Kidney glomerular epithelial cell (primary cell): ENCODE results near the gene FGF12.
A peak's percentile ranks its signal among the peaks of the same experiment; 100 is the strongest.

Source experiments
- DNase-seq: peaks from one replicate; lab custom pipeline; 2025; lab: John Stamatoyannopoulos, UW

Gene FGF12

GRCh38 chr3:192496905-192497587 lies 230.3 kb downstream of the FGF12 start:
- no peak for DNase-seq

DNA sequence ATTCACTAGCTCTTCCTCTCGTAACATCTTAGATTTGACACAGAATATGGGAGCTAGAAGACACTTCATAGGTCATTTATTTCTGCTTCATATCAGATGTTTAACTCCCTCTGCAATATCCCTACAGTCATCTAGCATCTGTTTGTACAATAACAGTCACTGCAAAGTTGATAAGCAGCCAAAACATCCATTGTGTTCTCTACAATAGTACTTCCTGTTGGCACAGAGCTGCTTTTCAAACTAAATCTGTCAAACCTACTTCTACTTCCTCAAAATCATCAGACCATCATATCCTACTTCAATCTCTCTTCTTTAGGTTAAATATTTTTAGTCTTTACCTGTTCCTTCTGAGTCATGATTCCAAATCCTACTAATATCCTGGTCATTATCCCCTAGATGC lies 233.2 kb downstream of the FGF12 start:
- DNase-seq, result no peak

- no peak for DNase-seq
Measured at GRCh38 chr3:192490720-192491119, 236.6 kb downstream of the FGF12 start.

DNA sequence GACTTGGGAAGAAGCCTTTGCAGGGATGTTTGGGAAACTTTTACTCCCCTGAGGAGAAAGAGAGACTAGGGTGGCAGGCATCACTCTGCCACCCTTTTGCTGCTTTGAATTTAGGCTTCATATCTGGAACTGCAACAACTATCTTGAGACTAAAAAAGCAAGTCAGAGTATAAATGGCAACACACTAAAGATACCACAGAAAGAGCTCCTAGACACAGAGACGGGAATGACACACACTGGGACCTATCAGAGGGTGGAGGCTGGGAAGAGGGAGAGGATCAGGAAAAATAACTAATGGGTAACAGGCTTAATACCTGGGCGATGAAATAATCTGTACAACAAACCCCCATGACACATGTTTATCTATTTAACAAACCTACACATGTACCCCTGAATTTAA lies 237.8 kb downstream of the FGF12 start:
- DNase-seq, result no peak

DNA sequence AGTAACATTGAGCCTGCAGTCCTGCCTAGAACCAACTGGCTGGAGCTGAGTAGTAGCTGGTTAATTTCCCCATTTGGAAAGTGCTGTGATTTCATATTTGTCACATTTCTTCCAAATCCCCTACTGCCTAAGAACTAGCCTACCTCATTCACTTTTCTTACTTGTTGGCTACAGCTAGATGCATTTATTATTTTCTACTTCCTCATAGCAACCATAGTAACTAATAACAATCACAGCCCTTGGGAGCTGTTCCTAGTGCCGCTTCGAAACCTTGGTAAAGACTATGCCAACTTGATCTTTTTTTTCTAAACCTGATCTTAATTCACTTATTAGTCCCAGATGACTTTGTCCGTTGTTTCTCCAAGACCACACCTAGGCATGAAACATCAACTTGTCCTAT lies 240.3 kb downstream of the FGF12 start:
- DNase-seq, result no peak

- DNase-seq, result no peak
Measured at GRCh38 chr3:192482809-192483208, 244.5 kb downstream of the FGF12 start.

DNA sequence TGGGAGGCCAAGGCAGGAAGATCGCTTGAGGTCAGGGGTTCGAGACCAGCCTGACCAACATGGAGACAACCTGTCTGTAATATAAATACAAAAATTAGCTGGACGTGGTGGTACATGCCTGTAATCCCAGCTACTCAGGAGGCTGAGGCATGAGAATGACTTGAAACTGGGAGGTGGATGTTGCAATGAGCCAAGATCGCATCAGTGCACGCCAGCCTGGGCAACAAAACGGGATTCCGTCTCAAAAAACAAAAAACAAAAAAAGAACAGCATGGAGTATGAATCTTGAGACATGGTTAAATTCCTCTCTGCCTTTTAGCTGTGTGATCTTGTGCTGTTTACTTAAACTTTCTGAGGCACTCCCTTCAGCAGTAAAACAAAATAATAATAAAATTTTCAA lies 244.9 kb downstream of the FGF12 start:
- DNase-seq, result no peak

DNA sequence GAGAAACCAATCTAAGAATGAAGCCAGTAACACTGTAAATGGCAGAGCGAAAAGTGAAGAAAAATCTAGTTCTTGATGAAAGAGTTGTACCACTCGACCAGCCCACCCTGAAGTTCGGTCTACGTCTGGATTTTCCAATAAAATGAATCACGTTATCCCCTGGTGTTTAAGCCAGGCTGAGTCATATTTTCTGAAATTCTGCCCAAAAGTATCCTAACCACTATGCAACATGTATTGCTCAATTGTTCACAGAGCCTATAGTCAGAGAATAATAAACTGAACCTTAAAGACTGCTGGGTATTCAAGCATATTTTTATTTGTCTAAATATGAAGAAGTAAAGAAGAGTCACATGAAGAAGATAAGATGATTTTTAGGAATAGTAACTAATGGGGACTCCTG lies 245.7 kb downstream of the FGF12 start:
- DNase-seq, result no peak

DNA sequence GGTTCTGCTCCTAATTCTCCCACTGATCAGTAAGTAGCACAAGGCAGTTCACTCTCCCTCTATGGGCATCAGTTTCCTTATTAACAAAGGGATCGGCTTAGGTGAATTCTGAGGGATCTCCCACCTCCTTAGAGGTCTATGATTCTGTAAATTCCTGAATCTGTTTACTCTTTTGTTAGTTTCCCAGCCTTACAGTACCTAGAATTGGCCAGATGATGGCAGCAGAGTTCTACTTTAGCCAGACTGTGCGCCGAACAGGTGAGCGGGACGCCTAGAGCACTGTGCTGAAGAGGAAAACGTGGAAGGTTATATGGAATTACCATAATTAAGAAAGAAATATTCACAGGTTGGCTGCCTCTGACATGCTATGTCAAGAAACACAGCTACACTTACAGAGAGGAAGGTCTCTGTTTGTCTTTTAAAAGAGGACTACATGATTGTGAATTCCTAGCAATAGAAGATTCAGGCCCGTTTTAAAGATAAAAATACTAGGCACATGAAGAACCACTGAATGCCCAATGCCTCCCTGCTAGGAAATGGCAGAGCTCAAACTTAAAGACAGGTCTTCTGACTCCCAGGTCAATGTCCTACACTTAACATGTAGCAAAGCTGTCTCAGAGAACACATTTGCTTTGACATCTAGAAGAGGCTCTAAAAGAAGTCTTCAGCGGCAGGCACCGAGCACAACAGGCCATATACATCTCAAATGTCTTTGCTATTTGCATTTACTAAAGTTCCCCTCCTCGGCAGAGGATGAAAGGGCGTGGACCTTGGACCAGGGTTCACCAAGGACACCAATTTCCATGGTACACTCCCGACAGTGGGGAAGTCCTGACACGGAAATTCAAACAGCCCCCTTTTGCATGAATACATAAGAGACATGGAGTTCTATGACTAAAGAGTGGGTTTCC lies 259.9 kb downstream of the FGF12 start:
- peak; percentile 38 for DNase-seq

DNA sequence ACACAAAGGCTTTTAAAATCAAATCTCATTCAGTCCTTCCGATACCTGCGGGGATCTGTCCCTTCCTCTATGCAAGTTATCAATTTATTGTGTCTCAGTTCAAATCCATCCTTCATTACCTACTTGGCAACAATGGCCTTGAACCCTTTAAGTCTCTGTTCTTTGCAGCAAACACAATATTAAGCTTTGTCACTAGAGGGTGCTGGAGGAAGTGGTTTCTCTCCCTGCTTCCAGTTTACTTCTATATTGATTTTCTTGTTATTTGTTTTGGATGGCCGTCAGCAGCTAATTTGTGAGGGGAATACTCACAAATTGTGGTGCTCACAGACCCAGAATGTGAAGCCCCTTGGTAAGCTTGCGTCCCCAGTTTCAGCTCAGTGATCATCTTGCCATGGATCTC lies 278.3 kb downstream of the FGF12 start:
- DNase-seq, result no peak

DNA sequence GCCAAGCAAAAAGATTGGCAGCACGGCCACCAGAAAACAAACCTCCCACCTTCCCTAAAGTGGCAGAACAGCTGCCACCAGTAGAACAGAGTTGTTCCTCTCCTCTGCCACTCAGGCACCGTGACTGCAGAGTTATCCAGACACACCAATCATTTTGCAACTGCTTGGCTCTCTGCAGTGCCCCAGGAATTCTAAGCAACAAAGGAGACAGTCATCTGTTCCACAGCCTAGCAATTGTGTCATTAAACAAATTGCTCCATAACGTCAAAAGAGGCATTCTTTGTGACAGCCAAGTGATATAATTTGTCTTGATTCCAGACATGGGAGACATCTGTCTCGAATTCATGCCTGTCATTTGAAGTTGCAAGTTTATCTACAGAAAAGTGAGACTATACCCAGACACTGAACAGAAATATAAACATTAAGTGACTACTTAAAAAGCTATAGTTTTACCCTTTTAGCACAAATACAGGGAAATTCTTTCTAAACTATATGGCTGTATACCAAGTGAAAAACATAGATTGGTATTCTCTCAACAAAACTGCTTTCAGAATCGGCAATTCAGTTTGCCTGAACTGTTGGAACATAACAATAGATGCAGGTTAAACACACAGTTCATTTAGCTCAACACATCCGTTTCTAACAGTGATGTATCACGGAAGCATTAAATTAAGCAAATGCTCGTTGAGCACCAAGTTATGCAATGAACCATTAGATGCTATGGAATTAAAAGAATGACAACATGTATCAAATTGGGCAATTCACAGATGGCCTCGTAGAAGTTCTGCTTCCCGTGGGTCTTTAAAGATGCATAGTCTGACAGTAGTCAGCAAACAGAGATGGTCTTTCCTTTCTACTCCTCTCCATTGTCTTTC lies 281.3 kb downstream of the FGF12 start:
- DNase-seq, result no peak

GRCh38 chr3:192444791-192445106 lies 282.6 kb downstream of the FGF12 start:
- DNase-seq, result no peak

DNA sequence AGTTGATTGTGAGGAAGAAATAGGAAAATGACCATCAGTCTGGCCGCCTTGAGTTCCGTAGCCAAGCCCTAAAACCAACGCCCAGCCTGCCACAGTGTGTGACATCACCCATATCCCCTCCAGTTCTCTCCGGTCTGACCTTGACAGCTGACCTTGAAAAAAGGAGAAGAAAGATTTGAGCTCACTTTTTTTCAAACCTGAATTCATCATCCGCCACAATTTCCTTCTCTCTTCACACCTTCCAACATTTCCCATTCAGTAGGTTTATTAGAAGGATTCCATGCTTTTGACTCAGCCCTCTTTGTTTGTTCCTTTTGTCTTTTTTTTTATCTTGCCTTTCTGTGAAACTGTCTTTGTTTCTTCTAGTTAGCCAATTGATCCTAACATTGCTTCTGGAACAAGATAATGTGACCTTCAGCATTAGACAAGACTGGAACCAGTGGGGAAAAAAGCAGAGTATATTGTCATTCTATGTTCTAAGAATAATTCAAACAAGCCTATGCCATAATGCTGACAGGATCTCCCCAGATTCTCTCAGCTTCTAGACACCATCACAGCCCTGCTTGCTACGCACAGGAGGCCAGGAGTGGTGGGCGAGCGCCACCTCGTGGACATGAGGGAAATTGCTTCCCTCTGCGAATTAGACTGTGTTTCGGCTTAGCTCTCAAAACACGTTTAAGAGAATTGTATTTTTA lies 283.1 kb downstream of the FGF12 start:
- peak; percentile 60 for DNase-seq

DNA sequence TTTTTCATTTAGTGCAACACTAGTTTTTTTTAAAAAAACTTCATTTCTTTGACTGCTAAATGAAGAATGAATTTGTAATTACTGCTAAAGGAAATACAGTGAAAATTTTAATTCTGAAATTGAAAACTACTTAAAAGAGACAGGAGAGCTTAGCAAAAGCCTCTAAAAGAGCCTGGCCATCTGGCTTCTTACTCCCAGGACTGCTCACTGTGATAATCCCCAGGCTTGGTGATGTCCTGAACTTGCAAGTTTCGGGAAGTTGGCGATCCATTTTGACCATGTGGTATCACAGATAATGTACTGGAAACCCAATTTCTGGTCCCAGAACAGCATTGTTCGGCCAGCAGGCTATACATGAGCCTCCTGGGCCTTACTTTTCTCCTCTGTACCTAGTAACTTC lies 292.1 kb downstream of the FGF12 start:
- DNase-seq, result no peak

DNA sequence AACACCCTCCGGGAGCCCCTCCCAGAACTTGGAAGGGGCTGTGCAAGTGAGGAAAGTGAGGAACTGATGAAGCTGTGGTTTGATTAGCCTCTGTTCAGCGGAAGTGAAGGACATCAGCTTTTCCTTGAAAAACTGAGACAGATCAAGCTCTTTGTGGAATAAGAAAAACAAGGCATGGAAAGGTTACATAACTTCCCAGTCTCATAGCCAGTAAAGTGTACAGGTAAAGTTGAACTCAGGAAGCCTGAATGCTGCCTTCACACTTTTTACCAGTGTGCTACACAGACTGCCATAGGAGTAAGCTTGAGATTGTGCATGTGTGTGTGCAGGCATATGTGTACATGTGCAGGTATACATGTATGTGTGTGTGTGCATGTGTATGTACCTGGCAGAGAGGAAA lies 293.2 kb downstream of the FGF12 start:
- no peak for DNase-seq

GRCh38 chr3:192433704-192434103 lies 293.6 kb downstream of the FGF12 start:
- peak; percentile 71 for DNase-seq

- DNase-seq, result peak; percentile 19
Measured at GRCh38 chr3:192422997-192423342, 304.4 kb downstream of the FGF12 start.

DNA sequence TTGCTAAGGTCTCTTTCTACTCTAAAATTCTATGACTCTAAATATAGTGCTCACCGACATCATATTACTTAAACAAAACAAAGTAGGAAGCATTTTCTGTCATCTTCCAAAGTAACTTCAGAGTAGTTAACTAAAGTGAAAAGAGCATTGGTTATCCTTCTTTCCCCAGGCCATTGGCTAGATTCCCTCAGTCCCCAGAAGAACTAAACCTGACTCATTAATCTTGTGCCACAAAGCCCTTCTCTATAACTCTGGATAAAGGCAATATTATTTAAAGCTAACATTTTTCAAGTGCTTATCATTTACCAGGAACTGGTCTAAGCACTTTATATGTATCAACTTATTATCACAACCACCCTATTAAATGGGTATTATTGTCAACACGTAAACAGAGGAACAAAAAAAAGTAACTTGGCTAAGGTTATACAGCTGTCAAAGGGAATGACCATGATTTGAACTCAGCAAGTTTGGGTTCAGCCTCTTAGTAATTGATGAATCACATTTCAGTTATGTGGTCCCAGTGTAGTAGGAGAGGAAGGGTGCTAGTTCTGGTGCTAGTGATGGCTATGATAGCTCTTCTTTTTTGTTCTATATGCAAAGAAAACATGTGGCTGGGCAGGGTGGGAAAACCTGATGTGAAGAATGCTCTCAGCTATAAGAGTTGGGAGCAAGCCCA lies 304.9 kb downstream of the FGF12 start:
- DNase-seq, result peak; percentile 26

GRCh38 chr3:192419312-192419711 lies 308.0 kb downstream of the FGF12 start:
- DNase-seq, result no peak

DNA sequence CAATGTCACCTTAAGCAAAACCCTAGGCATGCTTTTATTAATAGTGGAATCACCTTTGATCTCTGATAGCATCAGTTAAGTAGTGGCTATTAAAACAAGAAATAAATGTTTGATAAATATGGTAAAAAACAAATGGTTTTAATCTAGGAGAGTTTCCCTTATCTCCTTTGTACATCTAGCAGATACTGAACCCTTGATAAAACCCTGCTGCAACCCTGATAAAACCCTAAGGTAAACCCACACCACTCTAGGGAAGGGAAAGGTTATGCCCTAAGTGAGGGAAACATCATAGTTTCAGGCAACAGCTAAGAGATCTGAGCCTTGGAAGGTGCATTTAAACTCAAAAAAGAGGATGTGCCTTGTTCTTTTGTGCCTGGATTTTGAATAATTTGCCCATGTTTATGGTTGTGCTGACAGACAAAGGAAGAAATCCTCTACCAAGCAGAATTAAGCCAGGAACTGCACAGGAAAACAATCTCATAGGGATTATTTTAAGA lies 309.7 kb downstream of the FGF12 start:
- DNase-seq, result no peak

DNA sequence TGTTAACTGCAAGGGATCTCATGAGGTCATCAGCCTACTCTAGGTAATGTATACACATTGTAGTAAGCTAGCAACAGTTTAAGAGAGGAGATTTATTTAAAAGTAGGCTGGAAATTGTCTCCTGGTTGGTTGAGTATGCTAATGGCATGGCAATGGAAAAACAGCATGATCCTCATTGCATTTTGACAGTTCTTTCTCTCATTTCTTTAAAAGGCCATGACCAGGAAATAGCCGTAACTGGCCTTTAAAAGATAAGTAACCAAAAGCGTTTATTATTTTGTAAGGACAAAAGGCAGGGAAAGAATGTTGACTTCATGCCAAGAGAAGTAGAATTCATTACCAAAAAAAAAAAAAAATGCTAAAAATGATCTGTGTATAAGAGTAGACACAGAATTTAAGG lies 310.3 kb downstream of the FGF12 start:
- DNase-seq, result no peak
